Left renal cortex interstitium (tissue), 4 donors: Measurements from ENCODE around the gene HMCN2. TPM values are rescaled to one million over a fixed set of nuclear protein-coding genes. Genes with fewer than 3 reads are reported as not detected.

ENCODE experiments used
- DNase-seq, 4 donors: peaks; one replicate each; pipeline ENCODE4 v3.0.0-alpha.2; 2013; ENCODE audit warnings: low read depth in 4 of 4, low spot score in 2 of 4, missing footprints in 1 of 4
- polyA plus RNA-seq, 4 donors: library from polyadenylated mRNA; unstranded; fragments of 120-200 nt; gene quantifications; one replicate each; pipeline ENCODE4 v1.2.1, GENCODE V29; 2013; ENCODE audit not compliant: insufficient read length in 4 of 4

HMCN2 gene
- polyA plus RNA-seq, 4 donors = 0.73 to 1.6 (median 0.92) TPM

DNA sequence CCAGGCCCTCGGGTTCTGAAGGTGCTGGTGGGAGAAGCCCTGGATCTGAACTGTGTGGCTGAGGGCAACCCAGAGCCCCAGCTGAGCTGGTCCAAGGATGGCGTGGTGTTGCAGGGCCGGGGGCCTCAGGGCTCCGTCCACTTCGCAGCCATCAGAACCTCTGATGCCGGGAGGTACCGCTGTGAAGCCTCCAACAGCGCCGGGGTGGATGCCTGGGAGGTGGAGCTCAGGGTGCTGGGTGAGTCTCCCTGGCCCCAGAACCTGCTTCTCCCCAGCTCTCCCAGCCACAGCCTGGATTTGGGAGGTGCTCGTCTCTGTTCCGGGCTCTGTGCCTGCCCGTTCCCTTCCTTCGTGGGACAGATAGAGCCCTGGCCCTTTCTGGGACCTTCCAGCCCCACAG lies 75.6 kb downstream of the HMCN2 start:
- no peak for DNase-seq

DNA sequence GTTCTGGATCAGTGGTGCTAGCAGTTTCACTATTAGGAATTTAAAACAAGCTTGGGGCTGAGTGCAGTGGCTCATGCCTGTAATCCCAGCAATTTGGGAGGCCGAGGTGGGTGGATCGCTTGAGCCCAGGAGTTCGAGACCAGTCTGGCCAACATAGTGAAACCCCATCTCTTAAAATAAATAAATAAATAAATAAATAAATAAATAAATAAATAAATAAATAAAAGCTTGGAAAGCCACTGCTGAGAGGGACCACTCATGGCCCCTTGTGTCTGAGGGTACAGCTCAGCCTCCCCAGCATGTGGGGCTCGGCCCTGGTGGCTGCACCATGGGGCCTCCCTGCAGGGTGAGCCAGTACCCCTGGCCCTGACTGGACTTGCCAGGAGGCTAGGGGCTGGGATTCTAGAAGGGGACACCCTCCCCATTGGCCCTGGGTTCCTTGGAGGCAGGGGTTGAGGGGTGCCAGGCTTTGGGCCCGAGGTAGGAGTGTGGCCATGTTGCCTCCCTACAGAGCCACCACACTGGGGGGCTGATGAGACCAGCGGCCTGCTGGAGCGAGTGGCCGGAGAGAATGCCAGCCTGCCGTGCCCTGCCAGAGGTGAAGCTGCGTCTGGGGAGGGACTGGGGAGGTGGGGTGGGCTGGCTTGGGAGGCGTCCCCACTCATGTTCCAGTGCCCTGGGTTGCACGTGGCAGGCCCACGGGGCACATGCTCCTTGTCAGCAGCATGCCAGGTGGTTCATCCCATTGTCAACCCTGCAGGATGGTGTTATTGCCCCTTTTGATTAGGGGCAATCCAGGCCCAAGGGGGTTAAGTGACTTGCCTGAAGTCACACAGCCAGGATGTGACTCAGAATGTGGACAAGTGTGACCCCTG lies 76.5 kb downstream of the HMCN2 start:
- DNase-seq = no peak

DNA sequence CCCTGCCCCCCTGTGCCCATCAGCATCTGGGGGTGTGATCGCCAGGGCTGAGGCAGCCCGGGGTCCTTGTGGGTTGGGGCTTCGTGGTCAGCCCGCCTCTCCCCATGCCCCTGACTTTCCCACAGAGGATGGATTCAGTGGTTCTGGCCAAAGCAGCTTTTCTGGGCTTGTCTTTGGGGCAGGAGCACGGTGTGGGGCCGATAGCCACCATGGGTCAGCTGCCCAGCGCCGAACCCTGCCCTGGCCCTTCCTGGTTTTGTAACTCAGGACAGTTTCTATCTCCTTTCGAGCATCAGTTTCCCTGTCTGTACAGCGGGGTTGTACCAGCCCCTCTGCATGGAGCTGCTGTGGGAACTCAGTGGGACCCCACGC lies 77.1 kb downstream of the HMCN2 start:
- no peak for DNase-seq

DNA sequence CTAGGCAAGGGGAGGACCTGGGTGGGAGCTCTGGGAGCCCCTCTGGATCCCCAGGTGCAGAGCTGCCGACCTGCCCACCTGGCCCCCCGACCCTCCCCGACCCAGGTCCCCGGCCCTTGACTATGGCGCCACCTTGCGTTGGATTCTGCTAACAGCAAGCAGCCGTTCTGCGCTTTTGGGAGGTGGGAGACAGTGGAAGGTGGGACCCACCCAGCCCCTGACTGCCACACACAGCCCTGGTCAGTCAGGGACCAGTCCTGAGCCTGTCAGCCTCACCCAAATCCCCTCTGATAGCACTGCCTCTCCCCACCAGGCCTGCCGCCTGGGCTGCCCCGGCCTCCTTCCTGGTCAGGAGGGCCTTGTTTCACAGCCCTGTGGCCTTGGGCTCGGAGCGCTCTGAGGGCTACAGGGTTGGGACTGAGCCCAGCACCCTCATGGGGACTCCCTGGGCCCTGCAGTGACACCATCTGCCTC lies 77.9 kb downstream of the HMCN2 start:
- no peak for DNase-seq

DNA sequence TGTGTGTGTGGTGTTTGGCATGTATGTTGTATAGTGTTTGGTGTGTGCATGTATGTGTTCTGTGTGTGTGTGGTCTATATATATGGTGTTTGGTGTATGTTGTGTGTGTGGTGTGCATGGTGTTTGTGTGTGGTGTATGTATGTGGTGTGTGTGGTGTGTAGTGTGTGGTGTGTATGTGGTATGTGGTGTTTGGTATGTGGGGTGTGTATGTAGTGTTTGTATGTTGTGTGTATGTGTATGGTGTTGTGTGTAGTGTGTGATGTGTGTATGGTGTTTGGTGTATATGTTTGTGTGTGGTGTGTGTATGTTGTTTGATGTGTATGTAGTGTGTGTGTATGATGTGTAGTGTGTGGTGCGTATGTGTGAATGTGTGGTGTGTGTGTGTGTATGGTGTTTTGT lies 78.8 kb downstream of the HMCN2 start:
- DNase-seq = no peak

DNA sequence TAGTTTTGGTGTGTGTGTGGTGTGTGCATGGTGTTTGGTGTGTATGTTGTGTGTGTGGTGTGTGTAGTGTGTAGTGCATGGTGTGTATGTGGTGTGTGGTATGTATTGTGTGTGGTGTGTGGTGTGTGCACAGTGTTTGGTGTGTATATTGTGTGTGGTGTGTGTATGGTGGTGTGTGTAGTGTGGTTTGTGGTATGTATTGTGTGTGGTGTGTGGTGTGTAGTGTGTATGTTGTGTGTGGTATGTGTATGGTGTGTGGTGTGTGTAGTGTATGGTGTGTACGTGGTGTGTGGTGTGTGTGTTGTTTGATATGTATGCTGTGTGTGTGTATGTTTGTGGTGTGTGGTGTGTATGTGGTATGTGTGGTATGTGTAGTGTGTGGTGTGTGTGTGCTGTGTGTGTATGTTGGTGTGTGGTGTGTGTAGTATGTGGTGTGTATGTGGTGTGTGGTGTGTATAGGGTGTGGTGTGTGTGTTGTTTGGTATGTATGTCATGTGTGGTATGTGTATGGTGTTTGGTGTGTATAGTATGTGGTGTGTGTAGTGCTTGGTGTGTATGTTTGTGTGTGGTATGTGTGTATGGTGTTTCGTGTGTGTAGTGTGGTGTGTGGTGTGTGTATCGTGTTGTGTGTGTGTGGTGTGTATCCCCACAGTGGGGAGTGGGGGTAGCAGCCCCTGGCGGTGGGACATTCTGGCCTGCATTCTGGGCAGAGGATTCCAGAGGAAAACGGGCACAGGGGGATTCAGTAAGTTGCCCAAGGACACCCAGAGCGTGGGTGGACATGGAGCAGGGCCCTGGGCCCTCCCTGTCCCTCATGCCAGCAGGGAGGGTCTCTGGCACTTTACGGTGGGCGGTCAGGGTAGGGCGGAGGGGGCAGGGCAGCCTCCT lies 79.7 kb downstream of the HMCN2 start:
- no peak for DNase-seq

DNA sequence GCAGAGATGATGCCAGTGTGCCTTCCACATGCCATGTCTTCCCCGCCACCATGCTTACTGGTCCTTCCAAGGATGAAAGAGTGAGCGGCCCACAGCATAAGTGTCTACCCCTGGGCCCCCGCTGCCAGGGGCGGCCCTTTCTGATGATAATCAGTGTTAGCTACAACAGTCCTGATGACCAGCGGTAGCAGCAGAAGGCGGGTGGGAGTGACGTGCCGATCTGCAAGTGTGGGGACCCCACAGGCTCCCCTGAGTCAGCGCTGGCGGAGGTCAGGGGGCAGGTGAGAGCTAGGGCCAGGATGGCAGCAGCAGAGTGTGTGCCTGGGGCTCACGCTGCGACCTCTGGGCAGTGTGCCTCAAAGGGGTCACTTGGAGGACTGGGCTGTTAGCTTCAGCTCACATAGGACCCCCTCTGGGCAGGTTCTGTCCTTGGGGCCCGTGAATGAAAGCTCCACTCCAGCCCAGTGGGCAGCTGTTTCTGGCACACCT lies 80.4 kb downstream of the HMCN2 start:
- DNase-seq = no peak

DNA sequence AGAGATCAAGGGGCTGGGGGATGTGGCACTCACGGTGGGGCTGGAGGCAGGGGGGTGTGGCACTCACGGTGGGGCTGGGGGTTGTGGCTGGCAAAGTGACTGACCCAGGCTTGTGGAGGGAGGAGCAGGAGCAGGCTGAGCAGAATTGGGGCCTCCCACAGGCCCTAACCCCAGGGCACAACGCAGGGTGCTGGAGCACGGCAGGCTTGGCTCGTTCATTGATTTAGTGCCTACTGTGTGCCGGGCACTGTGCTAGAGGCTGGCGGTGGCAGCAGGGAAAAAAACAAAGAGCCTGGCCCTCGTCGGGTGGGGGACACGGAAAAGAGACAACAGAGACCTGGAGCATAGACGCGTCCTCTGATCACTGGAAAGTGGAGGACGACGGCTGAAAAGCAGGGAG lies 80.9 kb downstream of the HMCN2 start:
- DNase-seq = no peak

DNA sequence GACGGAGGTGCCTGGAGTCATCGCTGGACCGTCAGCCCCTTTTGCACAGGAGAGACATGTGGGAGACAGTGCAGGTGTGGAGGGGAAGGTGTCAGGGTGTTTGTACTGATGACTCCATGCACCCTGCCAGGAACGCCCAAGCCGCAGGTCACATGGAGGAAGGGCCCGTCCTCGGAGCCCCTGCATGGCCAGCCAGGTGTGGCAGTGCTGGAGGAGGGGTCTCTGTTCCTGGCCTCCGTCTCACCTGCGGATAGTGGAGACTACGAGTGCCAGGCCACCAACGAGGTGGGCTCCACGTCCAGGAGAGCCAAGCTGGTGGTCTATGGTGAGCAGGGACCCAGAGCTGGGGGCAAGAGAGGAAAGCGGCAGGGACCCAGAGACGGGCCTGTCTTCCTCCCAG lies 81.5 kb downstream of the HMCN2 start:
- DNase-seq = no peak

DNA sequence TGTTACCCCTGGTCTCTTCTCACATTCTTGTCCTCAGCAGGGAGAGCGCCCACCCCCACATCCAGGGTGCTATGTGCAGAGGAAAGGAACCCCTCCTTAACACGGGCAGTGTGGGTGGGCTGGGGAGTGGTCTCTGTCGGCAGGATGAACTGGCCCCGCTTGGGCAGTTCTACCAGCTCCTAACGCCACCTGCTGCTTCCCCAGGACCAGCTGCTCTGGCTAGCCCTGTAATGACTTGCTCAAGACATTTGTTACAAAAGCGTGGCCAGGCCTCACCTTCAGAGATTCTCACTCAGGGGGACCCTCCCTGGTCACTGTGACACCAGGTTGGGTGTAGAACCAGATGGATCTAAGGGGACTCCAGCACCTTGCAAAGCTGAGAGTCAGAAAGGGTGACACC lies 82.4 kb downstream of the HMCN2 start:
- DNase-seq = no peak

DNA sequence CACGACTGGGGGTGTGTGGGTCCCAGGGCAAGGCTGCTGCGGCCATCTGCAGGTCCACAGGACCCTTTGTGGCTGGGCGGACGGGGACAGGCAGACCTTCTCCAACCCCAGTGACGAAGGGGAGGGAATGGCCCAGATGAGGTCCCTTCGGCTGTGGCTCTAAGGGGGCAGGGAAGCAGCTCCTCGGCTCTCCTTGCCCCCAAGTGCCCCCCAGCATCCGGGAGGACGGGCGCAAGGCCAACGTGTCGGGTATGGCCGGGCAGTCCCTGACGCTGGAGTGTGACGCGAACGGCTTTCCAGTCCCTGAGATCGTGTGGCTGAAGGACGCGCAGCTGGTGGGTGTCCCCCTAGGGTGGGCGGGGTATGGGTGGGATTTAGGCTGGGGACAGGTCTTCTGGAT lies 82.8 kb downstream of the HMCN2 start:
- DNase-seq = no peak

DNA sequence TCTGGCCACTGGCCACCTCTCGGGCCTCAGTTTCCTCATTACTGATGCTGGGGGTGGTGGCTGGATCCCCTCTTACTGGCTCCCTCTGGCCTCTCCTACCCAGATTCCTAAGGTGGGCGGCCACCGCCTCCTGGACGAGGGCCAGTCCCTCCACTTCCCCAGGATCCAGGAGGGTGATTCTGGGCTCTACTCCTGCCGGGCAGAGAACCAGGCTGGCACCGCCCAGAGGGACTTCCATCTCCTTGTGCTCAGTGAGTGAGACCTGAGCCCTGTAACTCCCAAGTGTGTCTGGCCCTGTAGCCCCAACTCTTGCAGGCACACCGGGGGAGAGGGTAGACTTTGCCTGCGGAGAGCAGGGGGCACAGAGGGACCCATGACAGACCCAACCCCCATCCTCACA lies 83.3 kb downstream of the HMCN2 start:
- DNase-seq = no peak

DNA sequence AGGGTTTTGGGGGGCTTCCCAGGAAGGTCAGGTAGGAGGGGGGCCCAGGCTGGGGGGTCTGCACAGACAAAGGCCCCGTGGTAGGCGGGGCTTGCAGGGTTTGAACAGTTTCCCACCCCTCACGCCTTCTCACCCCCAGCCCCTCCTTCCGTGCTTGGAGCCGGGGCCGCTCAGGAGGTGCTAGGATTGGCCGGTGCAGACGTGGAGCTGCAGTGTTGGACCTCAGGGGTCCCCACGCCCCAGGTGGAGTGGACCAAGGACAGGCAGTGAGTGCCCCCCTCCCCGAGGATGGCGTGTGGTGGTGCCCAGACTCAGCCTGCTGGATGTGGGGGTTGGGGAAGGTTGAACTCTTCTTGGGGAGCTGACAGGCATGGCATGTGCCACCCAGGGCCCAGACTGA lies 83.8 kb downstream of the HMCN2 start:
- no peak for DNase-seq

DNA sequence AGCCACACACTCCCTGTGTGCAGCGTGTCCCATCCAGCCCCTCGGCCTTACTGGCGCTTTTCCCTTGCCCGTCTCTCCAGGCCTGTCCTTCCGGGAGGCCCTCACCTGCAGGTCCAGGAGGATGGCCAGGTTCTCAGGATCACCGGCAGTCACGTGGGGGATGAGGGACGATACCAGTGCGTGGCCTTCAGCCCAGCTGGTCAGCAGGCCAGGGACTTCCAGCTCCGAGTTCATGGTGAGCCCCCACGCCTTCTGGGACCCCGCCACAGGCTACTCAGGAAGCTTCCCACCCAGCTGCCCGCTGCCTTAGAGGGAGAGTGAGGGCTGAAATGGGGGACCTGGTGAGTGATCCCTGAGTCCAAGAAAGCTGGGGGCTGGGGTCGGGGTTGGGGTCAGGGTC lies 85.8 kb downstream of the HMCN2 start:
- no peak for DNase-seq

DNA sequence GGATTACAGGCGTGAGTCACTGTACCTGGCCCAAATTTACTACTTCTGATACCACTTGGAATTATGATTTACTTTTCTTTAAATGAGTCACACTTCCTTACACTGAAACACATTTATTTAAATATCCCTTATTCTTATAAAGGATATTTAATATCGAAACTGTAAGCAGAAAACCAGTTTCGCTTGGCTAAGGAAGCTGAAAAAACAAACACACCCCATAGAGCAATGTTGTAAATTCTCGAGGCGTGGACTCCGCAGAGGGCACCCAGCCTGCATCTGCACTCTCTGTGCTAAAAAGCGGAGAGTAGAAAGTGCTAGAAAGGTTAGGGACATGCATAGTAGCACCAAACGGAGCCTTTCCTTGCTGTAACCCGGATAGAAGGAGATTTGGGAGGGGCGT lies 86.5 kb downstream of the HMCN2 start:
- DNase-seq = no peak

DNA sequence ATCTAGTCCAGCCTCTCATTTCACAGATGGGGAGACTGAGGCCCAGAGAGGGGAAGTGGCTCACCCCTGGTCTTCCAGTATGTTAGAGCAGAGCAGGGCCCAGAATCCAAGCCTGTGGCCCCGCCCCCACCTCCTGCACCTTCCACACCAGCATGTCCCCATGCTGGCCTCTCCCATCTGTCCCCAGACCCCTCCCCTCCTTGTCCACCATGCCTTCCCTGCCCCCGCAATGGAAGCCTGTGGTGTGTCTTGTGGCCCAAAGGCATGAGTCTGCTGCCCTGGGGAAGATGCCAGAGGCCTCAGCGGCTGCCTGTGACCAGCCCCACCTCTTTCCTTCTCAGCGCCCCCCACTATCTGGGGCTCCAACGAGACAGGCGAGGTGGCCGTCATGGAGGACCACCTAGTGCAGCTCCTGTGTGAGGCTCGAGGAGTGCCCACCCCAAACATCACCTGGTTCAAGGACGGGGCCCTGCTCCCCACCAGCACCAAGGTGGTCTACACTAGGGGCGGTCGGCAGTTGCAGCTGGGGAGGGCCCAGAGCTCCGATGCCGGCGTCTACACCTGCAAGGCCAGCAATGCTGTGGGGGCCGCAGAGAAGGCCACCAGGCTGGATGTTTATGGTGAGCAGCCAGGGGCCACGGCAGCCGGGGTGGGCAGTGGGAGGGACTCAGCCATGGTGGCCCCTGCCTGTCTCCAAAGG lies 87.2 kb downstream of the HMCN2 start:
- DNase-seq = no peak

DNA sequence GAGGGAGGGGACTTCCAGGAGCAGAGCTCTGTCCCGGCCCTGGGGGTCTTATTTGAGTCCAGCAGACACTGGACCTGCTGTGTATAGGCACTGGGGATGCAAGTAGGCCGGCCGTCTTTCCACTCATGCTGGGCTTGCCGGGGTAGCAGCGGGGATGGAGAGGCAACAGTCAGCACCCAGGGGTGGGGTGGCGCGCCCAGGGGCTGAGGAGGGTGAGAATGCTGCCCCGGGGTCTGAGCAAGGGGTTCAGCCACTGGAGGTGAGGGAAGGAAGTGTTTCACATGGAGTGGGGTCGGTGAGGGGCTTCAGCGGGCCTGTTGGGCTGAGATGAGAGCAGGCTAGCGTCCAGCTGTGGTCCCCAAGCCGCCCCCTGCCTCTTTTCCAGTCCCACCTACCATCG lies 88.8 kb downstream of the HMCN2 start:
- no peak for DNase-seq

DNA sequence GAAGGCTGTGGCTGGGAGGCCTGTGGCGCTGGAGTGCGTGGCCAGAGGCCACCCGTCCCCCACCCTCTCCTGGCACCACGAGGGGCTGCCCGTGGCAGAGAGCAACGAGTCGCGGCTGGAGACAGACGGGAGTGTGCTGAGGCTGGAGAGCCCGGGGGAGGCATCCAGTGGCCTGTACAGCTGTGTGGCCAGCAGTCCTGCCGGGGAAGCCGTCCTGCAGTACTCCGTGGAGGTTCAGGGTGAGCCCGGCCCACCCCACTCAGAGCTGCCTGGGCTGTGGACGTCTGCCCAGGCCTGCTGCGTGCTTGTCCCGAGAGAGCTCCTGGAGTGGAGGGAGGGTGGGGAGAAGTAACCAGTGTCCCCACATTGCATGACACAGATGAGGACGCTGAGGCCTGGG lies 89.2 kb downstream of the HMCN2 start:
- no peak for DNase-seq

DNA sequence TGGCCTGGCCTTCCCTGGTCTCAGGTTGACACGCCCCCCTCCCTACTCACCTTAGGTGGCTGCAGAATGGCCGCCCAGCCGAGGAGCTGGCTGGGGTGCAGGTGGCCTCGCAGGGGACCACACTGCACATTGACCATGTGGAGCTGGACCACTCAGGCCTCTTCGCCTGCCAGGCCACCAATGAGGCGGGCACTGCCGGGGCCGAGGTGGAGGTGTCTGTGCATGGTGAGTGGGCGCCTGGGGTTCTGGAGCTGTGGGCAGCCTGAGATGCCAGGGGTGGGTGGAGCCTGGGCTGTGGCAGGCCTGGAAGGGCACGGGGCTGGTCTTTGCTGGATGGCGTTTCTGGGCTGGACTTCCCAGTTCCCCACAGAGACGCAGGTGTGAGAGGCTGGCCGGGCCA lies 90.5 kb downstream of the HMCN2 start:
- no peak for DNase-seq

DNA sequence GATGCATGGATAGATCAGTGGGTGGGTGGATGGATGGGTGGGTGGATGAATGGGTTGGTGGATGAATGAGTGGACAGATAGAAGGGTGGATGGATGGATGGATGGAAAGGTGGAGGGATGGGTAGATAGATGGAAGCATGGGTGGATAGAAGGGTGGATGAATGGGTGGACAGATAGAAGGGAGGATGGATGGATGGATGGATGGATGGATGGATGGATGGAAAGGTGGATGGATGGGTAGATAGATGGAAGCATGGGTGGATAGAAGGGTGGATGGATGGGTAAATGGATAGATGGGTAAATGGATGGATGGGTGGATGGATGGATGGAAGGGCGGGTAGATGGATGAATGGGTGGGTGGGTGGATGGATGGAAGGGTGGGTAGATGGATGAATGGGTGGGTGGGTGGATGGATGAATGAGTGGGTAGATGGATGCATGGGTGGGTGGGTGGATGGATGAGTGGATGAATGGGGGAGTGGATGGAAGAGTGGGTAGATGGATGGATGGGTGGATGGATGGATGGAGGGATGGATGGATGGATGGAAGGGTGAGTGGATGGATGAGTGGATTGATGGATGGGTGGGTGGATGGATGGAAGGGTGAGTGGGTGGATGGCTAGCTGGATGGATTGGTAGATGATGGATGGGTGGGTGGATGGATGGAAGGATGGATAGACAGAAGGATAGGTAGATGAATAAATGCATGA lies 91.5 kb downstream of the HMCN2 start:
- no peak for DNase-seq
